ENCODE results near the gene ARRB1. TPM values are rescaled to one million over a fixed set of nuclear protein-coding genes. Genes with fewer than 3 reads are reported as not detected.
A peak's percentile ranks its signal among the peaks of the same experiment; 100 is the strongest.

The ARRB1 gene
- total RNA-seq, 6 experiments from 2014 or later: 10.8 to 14.4 (median 11.2) TPM

DNA sequence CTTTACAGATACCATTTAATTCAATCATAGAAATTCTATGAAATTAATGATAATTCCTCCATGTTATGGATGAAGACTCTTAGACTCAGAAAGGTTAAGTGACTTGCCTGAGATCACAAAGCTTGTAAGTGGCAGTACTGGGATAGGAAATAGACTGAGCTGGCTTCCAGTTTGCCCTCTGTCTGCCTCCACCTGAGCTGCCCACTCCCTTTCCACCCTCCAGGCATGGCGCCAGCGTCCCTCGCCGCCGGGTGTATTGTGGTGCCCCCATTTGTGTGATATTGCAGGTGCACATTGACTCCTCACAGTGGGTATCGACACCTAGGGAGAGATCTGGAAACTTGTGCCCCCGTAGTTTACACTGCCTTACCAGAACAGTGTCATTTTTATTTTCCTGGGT, 38.5 kb upstream of the ARRB1 start:
- Mint-ChIP-seq H3K4me3 (no peak overlapping the region), H3K27ac (no peak overlapping the region), H3K4me1 (ENCODE audit: low read depth) (peaks cover 22% of the 10 kb centered on the region), H3K9me3 (no peaks in the 10 kb centered on the region), H3K27me3 (ENCODE audit: insufficient read depth) (peaks cover 8% of the 10 kb centered on the region), H3K36me3 (ENCODE audit: low read depth) (no peaks in the 10 kb centered on the region)
- no peak for DNase-seq
- TF ChIP-seq CTCF (IDR thresholded peaks at IDR 0.05): no peak

GRCh38 chr11:75389276-75389605, 37.8 kb upstream of the ARRB1 start:
- no peak overlapping the region for H3K27ac Mint-ChIP-seq
- no peak for TF ChIP-seq CTCF (IDR thresholded peaks at IDR 0.05)
- H3K4me3 Mint-ChIP-seq: no peak overlapping the region
- no peaks in the 10 kb centered on the region for H3K9me3 Mint-ChIP-seq
- no peak for DNase-seq
- H3K36me3 Mint-ChIP-seq (ENCODE audit: low read depth): no peaks in the 10 kb centered on the region
- peaks cover 8% of the 10 kb centered on the region for H3K27me3 Mint-ChIP-seq (ENCODE audit: insufficient read depth)
- peaks cover 21% of the 10 kb centered on the region for H3K4me1 Mint-ChIP-seq (ENCODE audit: low read depth)

- Mint-ChIP-seq H3K4me1 (ENCODE audit: low read depth) (peaks cover 17% of the 10 kb centered on the region), H3K9me3 (no peaks in the 10 kb centered on the region), H3K27me3 (ENCODE audit: insufficient read depth) (peaks cover 8% of the 10 kb centered on the region; the same call in 1 of the 2 replicates), H3K36me3 (ENCODE audit: low read depth) (no peaks in the 10 kb centered on the region), H3K4me3 (no peak overlapping the region), H3K27ac (no peak overlapping the region)
- peak; percentile 91 for TF ChIP-seq CTCF (IDR thresholded peaks at IDR 0.05)
- DNase-seq: peak; percentile 69
These were observed 37.2 kb upstream of the ARRB1 start for GRCh38 chr11:75388386-75389275.

DNA sequence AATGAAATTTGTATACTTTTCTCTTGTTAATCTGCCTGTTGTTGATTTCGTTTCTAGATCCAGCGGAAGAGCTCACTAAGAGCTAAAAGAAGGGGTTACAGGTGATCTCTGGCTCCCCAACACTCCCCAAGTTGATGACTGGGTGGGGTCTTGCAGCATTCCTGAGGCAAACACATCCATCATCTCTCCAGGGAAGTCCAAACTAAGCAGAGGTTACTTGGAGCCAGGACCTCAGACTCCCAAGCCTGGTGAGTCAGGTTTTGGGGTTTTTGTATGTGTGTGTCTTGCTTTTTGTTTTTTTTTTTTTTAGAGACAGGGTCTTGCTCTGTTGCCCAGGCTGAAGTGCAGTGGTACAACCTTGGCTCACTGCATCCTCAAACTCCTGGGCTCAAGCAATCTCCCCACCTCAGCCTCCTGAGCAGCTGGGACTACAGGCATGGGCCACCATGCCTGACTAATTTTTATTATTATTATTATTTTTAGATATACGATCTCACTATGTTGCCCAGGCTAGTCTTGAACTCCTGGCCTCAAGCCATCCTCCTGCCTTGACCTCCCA, 36.4 kb upstream of the ARRB1 start:
- DNase-seq: no peak
- H3K27me3 Mint-ChIP-seq (ENCODE audit: insufficient read depth): peaks cover 12% of the 10 kb centered on the region; the same call in 1 of the 2 replicates
- H3K36me3 Mint-ChIP-seq (ENCODE audit: low read depth): no peaks in the 10 kb centered on the region
- H3K4me3 Mint-ChIP-seq: no peak overlapping the region
- no peak overlapping the region for H3K27ac Mint-ChIP-seq
- peaks cover 17% of the 10 kb centered on the region for H3K4me1 Mint-ChIP-seq (ENCODE audit: low read depth)
- H3K9me3 Mint-ChIP-seq: no peaks in the 10 kb centered on the region
- TF ChIP-seq CTCF (IDR thresholded peaks at IDR 0.05): no peak

GRCh38 chr11:75386942-75387630, 35.6 kb upstream of the ARRB1 start:
- H3K4me3 Mint-ChIP-seq: no peak overlapping the region
- no peaks in the 10 kb centered on the region for H3K9me3 Mint-ChIP-seq
- H3K36me3 Mint-ChIP-seq (ENCODE audit: low read depth): no peaks in the 10 kb centered on the region
- peaks cover 17% of the 10 kb centered on the region for H3K4me1 Mint-ChIP-seq (ENCODE audit: low read depth)
- TF ChIP-seq CTCF (IDR thresholded peaks at IDR 0.05): no peak
- no peak for DNase-seq
- H3K27ac Mint-ChIP-seq: no peak overlapping the region
- H3K27me3 Mint-ChIP-seq (ENCODE audit: insufficient read depth): peaks cover 12% of the 10 kb centered on the region

Data from HFFc6 (cell line).